ENCODE data around the gene KCTD5. TPM values are rescaled to one million over a fixed set of nuclear protein-coding genes. Genes with fewer than 3 reads are reported as not detected.
"Not testable (repeated sequence)": the region's sequence is repeated elsewhere in the genome, so short reads cannot be mapped to it uniquely, and the experiment has no call there.

KCTD5 gene
- total RNA-seq, 1 donor from 2014 or later: 69.6 TPM

DNA sequence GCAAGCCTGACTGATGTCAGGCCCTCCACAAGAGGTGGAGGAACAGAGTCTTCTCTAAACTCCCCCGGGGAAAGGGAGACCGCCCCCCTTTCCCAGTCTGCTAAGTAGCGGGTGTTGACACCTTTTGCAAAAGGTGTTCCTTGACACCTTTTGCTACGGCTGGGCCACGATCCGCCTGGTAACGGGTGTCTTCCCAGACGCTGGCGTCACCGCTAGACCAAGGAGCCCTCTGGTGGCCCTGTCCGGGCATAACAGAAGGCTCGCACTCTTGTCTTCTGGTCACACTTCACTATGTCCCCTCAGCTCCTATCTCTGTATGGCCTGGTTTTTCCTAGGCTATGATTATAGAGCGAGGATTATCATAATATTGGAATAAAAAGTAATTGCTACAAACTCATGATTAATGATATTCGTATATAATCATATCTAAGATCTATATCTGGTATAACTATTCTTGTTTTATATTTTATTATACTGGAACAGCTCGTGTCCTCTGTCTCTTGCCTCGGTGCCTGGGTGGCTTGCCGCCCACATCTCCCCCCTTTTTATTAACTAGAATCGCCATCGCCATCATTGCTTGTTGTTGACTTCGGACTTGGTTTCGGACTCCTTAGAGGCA, 21.5 kb upstream of the KCTD5 start:
- H3K27ac Mint-ChIP-seq; H3K27me3 Mint-ChIP-seq (ENCODE audit: insufficient read depth); H3K9me3 Mint-ChIP-seq; intact Hi-C loops (cut with micrococcal nuclease); DNase-seq (ENCODE audit: low spot score); H3K4me3 Mint-ChIP-seq: not testable (repeated sequence)
- H3K4me1 Mint-ChIP-seq (ENCODE audit: low read depth): peaks cover 36% of the 10 kb centered on the region
- peaks cover 23% of the 10 kb centered on the region for H3K36me3 Mint-ChIP-seq (ENCODE audit: low read depth)

DNA sequence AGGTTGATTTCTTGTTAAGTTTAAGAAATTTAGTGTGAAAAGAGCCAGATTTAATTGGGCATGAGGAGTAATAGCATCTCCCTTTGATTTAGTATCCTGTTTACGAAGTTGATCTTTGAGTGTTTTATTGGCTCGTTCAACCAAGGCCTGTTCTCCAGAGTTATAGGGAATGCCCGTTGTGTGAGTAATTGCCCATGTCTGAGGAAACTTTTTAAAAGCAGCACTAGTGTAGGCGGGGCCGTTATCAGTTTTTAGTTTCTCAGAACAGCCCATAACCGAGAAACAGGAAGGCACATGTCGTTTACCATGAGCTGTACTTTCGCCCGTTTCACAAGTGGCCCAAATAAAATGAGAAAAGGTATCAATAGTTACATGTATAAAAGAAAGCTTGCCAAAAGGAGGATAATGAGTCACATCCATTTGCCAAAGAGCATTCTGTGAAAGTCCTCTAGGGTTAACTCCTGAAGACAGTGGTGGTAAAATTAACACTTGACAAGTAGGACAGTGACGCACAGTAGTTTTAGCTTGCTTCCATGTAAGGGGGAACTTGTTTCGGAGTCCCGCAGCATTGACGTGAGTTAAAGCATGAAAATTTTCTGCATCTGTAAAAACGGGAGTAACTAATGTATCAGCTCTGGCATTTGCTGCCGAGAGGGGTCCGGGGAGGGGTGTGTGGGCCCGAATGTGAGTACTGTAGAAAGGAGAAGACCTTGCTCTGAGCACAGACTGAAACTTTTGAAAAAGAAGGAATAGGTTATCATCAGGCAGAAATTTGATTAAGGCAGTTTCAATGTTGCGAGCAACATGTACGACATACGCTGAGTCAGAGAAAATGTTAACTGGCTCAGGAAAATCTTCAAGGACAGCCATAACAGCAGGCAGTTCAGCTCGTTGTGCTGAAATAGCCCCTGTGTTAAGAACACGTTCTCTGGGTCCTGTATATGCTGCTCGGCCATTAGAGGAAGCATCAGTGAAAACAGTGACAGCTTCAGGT, 18.5 kb upstream of the KCTD5 start:
- Mint-ChIP-seq H3K4me1 (ENCODE audit: low read depth) (peaks cover 36% of the 10 kb centered on the region), H3K27me3 (ENCODE audit: insufficient read depth) (no peaks in the 10 kb centered on the region), H3K4me3 (peak overlapping the region; percentile 74), H3K36me3 (ENCODE audit: low read depth) (peaks cover 42% of the 10 kb centered on the region), H3K27ac (peak overlapping the region; percentile 94), H3K9me3 (no peaks in the 10 kb centered on the region)
- intact Hi-C loops (cut with micrococcal nuclease): no loop called here
- DNase-seq (ENCODE audit: low spot score): no peak

DNA sequence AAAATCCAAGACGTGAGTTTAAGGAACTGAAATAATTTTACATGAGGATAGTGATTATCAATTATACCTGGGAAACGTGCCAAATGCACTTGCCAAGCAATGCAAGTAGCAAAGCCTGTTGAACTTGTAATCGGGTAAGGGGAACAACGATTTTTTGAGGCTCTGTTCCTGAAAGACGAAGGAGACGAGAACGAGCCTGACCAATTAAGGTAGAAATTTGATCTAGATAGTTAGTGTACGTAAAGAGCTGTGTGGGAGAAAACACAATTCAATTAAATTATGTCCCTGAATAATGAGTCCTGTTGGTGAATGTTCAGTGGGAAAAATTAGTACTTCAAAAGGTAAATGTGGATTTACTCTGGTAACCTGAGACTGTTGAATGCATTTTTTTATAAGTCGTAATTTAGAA, 17.7 kb upstream of the KCTD5 start:
- no peak for DNase-seq (ENCODE audit: low spot score)
- Mint-ChIP-seq H3K27ac (peak overlapping the region; percentile 94), H3K36me3 (ENCODE audit: low read depth) (peaks cover 45% of the 10 kb centered on the region), H3K4me3 (peak overlapping the region; percentile 74), H3K9me3 (no peaks in the 10 kb centered on the region), H3K27me3 (ENCODE audit: insufficient read depth) (no peaks in the 10 kb centered on the region), H3K4me1 (ENCODE audit: low read depth) (peaks cover 39% of the 10 kb centered on the region)
- intact Hi-C loops (cut with micrococcal nuclease): no loop called here

DNA sequence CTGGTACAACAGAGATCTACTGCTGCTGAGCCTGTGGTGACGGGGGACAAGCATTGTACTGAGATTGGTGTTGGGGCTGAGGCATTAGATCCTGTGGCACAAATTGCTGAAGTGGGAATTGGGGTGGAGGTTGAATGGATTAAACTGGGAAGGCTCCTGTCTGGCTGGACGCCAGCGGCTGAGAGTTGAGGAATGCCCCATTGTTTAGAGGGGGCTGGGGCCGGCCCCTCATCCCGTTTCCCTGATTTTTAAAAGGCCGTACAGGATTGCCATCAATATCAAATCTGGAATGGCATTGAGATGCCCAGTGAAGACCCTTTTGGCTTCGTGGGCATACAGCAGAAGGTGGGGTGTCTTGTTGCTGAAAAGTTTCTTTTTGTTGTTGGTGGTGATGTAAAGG, 15.7 kb upstream of the KCTD5 start:
- DNase-seq (ENCODE audit: low spot score); H3K9me3 Mint-ChIP-seq; H3K4me3 Mint-ChIP-seq; H3K27ac Mint-ChIP-seq; intact Hi-C loops (cut with micrococcal nuclease); H3K27me3 Mint-ChIP-seq (ENCODE audit: insufficient read depth): not testable (repeated sequence)
- H3K36me3 Mint-ChIP-seq (ENCODE audit: low read depth): peaks cover 46% of the 10 kb centered on the region
- H3K4me1 Mint-ChIP-seq (ENCODE audit: low read depth): peaks cover 50% of the 10 kb centered on the region

DNA sequence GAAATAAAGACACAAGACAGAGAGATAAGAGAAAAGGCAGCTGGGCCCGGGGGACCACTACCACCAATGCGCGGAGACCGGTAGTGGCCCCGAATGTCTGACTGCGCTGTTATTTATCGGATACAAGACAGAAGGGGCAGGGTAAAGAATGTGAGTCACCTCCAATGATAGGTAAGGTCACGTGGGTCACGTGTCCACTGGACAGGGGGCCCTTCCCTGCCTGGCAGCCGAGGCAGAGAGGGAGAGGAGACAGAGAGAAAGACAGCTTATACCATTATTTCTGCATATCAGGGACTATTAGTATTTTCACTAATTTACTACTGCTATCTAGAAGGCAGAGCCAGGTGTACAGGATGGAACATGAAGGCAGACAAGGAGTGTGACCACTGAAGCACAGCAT, 12.7 kb upstream of the KCTD5 start:
- intact Hi-C loops (cut with micrococcal nuclease); DNase-seq (ENCODE audit: low spot score); H3K27me3 Mint-ChIP-seq (ENCODE audit: insufficient read depth); H3K9me3 Mint-ChIP-seq: not testable (repeated sequence)
- Mint-ChIP-seq H3K27ac (peak overlapping the region; percentile 67), H3K4me3 (peak overlapping the region; percentile 10), H3K36me3 (ENCODE audit: low read depth) (peaks cover 27% of the 10 kb centered on the region), H3K4me1 (ENCODE audit: low read depth) (peaks cover 36% of the 10 kb centered on the region)

DNA sequence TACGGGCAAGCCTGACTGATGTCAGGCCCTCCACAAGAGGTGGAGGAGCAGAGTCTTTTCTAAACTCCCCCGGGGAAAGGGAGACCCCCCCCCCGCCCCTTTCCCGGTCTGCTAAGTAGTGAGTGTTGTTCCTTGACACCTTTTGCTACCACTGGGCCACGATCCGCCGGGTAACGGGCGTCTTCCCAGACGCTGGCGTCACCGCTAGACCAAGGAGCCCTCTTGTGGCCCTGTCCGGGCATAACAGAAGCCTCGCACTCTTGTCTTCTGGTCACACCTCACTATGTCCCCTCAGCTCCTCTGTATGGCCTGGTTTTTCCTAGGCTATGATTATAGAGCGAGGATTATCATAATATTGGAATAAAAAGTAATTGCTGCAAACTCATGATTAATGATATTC, 12.3 kb upstream of the KCTD5 start:
- H3K9me3 Mint-ChIP-seq; H3K27me3 Mint-ChIP-seq (ENCODE audit: insufficient read depth); intact Hi-C loops (cut with micrococcal nuclease): not testable (repeated sequence)
- Mint-ChIP-seq H3K4me3 (peak overlapping the region; percentile 41), H3K36me3 (ENCODE audit: low read depth) (peaks cover 24% of the 10 kb centered on the region), H3K4me1 (ENCODE audit: low read depth) (peaks cover 32% of the 10 kb centered on the region), H3K27ac (peak overlapping the region; percentile 27)
- peak; percentile 49 for DNase-seq (ENCODE audit: low spot score)

DNA sequence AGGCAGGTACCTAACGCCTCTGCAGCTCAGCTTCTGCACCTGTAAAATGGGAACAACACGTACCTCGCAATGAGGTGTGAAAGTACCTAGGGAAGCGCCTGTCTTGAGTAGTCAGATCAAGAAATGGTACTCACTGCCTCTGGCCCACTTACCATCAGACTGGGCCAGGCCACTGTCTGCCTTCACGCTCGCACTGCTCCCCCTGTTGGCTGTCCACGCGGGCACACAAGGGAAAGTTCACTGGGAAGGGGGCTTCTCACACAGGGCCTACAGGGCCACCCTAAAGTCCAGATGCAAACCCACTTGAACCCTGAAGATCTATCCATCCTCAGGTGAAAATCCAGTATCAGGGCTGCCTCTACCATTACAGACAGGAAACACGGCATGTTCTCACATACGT, 11.1 kb upstream of the KCTD5 start:
- peak overlapping the region; percentile 83 for H3K4me3 Mint-ChIP-seq
- DNase-seq (ENCODE audit: low spot score); H3K9me3 Mint-ChIP-seq; intact Hi-C loops (cut with micrococcal nuclease); H3K27me3 Mint-ChIP-seq (ENCODE audit: insufficient read depth); H3K27ac Mint-ChIP-seq: not testable (repeated sequence)
- H3K36me3 Mint-ChIP-seq (ENCODE audit: low read depth): peaks cover 23% of the 10 kb centered on the region
- H3K4me1 Mint-ChIP-seq (ENCODE audit: low read depth): peaks cover 30% of the 10 kb centered on the region

DNA sequence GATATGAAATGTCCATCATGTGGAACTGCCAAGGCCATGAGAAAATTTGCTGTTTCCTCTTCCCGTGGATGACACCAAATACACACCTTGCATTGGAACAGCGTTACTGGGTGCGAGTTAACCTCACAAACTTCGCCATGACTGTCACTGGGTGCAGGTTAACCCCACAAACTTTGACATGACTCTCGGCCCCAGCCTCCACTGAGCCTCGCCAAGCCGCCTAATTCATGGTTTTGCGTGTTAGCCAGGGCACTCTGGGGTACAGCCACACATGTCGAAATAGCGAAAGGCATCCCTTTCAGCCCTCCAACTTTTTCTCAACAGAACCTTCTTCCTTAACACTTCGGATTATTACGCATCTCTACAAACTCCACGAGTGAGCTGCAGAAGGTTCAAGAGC, 10.6 kb upstream of the KCTD5 start:
- Mint-ChIP-seq H3K36me3 (ENCODE audit: low read depth) (peaks cover 20% of the 10 kb centered on the region), H3K27me3 (ENCODE audit: insufficient read depth) (no peaks in the 10 kb centered on the region), H3K9me3 (no peaks in the 10 kb centered on the region), H3K27ac (no peak overlapping the region), H3K4me1 (ENCODE audit: low read depth) (peaks cover 30% of the 10 kb centered on the region), H3K4me3 (peak overlapping the region; percentile 83)
- no peak for DNase-seq (ENCODE audit: low spot score)
- intact Hi-C loops (cut with micrococcal nuclease): loop anchor here (2.0 kb wide), 1 partner anchor 49 kb away; the partner anchor contains the start of gene PRSS27

DNA sequence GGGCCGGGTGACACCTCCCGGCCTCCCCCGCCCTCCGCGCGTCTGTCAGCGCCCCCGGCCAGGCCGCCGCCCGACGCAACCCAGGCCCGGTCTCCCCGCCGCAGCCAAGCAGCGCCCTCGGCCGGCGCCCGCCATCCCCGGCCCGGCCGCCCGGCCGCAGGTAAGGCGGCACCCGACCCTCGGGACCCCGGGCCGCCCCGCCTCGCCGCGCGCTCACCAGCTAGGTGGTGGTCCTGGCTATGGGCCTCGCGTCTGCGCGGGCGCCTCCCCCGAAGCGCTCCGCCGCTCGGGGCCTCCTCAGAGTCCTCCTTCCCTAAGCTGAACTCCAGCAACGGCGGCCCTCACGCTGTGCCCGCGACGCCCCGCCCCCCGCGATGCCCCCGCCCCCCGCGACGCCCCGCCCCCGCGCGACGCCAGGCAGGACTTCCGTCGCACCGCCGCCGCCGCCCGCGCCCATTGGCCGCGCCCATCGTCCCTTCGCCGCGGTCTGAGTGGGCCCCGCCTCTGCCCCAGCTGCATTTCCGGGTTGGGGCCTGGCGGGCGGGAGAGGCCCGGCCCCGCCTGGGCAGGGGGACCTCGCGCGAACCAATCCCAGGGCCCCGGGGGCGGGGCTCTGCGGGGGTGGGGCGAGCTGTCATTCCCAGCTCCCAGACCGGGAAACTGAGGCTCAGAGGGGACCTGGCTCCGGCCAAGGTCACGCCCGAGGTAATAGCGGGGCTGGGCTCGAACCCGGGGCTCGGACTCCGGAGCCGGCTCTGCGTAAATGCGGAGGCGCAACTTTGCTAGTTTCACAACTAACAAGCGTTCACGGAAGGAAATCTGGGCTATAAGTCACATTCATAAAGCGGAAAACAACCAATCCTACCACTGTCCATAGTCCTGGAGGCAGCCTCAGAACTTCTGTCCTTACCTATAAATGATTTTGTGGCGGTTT, 9.0 kb upstream of the KCTD5 start:
- Mint-ChIP-seq H3K4me3 (peak overlapping the region; percentile 87), H3K9me3 (no peaks in the 10 kb centered on the region), H3K36me3 (ENCODE audit: low read depth) (peaks cover 10% of the 10 kb centered on the region), H3K27me3 (ENCODE audit: insufficient read depth) (no peaks in the 10 kb centered on the region), H3K4me1 (ENCODE audit: low read depth) (peaks cover 30% of the 10 kb centered on the region), H3K27ac (peak overlapping the region; percentile 81)
- intact Hi-C loops (cut with micrococcal nuclease): loop anchor here (2.0 kb wide), 1 partner anchor 47 kb away; the partner anchor contains the start of gene PRSS27
- DNase-seq (ENCODE audit: low spot score): peak; percentile 97

DNA sequence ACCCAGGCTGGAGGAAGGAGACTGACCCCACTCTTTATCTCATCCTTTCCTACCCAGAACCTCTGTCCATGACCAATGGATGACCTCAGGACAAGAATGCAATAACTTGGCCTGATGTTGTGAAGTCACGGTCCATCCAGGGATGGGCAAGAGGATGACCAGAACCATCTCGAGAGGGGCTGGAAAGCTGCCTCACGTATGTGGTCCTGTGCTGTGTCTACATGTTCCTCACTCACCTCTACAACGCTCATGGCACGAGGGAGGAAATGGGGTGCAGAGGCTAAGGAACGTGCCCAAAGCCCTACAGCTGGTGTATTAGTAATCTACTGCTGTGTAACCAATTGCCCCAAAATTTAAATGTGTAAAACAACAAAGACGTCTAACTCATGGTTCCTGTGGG, 7.3 kb upstream of the KCTD5 start:
- no peak overlapping the region for H3K27ac Mint-ChIP-seq
- intact Hi-C loops (cut with micrococcal nuclease): no loop called here
- H3K27me3 Mint-ChIP-seq (ENCODE audit: insufficient read depth): no peaks in the 10 kb centered on the region

DNA sequence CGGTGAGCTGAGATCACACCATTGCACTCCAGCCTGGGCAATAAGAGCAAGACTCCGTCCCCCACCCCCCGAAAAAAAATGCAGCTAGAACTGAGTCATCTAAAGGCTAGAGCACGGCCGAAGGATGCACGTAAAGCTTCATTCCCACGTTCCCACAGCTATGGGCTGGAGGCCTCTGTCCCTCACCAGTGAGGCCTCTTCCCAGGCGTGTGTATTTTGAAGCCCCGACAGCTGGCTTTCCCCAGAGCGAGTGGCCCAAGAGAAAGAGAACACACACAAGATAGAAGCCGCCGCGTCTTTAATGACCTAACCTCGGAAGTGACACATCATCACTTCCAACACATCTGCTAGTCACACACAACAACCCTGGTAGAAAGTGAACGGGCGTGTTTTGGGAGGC, 6.6 kb upstream of the KCTD5 start:
- intact Hi-C loops (cut with micrococcal nuclease): no loop called here
- Mint-ChIP-seq H3K27me3 (ENCODE audit: insufficient read depth) (no peaks in the 10 kb centered on the region), H3K4me1 (ENCODE audit: low read depth) (peaks cover 16% of the 10 kb centered on the region), H3K27ac (no peak overlapping the region), H3K4me3 (no peak overlapping the region), H3K9me3 (no peaks in the 10 kb centered on the region), H3K36me3 (ENCODE audit: low read depth) (no peaks in the 10 kb centered on the region)
- no peak for DNase-seq (ENCODE audit: low spot score)

More for the DNA sequence above, 7.3 kb upstream of the KCTD5 start:
- Mint-ChIP-seq H3K4me3 (no peak overlapping the region), H3K9me3 (no peaks in the 10 kb centered on the region), H3K4me1 (ENCODE audit: low read depth) (peaks cover 23% of the 10 kb centered on the region), H3K36me3 (ENCODE audit: low read depth) (peaks cover 2% of the 10 kb centered on the region)
- DNase-seq (ENCODE audit: low spot score): no peak

DNA sequence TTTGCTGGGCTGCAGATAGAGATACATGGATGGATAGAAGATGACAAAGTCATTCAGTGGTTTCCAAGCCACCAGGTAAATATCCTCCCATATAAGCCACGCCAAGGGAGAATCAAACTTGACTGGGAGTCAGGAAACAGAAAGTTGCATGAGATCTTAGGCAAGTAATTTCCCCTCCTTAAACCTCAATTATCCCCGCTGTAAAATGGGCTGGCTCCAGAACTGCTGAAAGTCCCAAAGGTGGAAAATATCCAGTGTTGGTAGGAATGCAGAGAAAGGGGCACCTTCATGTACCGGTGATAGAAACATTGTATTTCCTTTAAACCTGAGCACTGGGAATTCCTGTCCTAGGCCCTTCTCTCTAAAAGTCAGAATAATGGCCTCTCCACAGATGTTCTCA, 5.4 kb upstream of the KCTD5 start:
- H3K27me3 Mint-ChIP-seq (ENCODE audit: insufficient read depth); H3K36me3 Mint-ChIP-seq (ENCODE audit: low read depth); DNase-seq (ENCODE audit: low spot score); H3K27ac Mint-ChIP-seq; intact Hi-C loops (cut with micrococcal nuclease); H3K4me3 Mint-ChIP-seq; H3K9me3 Mint-ChIP-seq; H3K4me1 Mint-ChIP-seq (ENCODE audit: low read depth): not testable (repeated sequence)

Data from activated T-helper 1 cell treated with anti-CD3 and anti-CD28 coated beads, Interleukin-12 subunit alpha, Interleukin-12 subunit beta, Interleukin-2, Interleukin-4 antibody, amounts not matched to agents 30 ng/mL and 10 ng/mL and 1 ng/mL, durations not matched to agents 14 hours and 24 hours and 36 hours (primary cell).